ENCODE data around the gene N4BP2L1. TPM values are rescaled to one million over a fixed set of nuclear protein-coding genes. Genes with fewer than 3 reads are reported as not detected.
"Not testable (repeated sequence)": the region's sequence is repeated elsewhere in the genome, so short reads cannot be mapped to it uniquely, and the experiment has no call there.

Gene N4BP2L1
- total RNA-seq, 2 donors from 2014 or later, result 17.1 to 31.7 TPM

- Histone ChIP-seq H3K27ac (no peak overlapping the region), H3K4me1 (ENCODE audit: control insufficient read depth in 1 of 2, low read depth in 2 of 2) (no peaks in the 10 kb centered on the region), H3K4me3 (no peak overlapping the region), H3K27me3 (replicated peaks; ENCODE audit: insufficient read depth) (no peaks in the 10 kb centered on the region), H3K36me3 (no peaks in the 10 kb centered on the region), H3K9me3 (no peaks in the 10 kb centered on the region)
- ATAC-seq (ENCODE audit: insufficient number of reproducible peaks, low FRiP score, low read depth) (no peak), DNase-seq (ENCODE audit: low spot score) (no peak)
- TF ChIP-seq CTCF (IDR thresholded peaks at IDR 0.05), result no peak
These were observed 73.9 kb downstream of the N4BP2L1 start for GRCh38 chr13:32354040-32354439.

- not testable (repeated sequence) for DNase-seq (ENCODE audit: low spot score); H3K4me3 ChIP-seq; H3K27me3 ChIP-seq (replicated peaks; ENCODE audit: insufficient read depth); H3K36me3 ChIP-seq; H3K27ac ChIP-seq; H3K9me3 ChIP-seq; H3K4me1 ChIP-seq (ENCODE audit: control insufficient read depth in 1 of 2, low read depth in 2 of 2); ATAC-seq (ENCODE audit: insufficient number of reproducible peaks, low FRiP score, low read depth)
These were observed 77.0 kb downstream of the N4BP2L1 start for GRCh38 chr13:32350839-32351441.

Other genes starting within 250 kb of the N4BP2L1 start
- gene ZAR1L, start 112.8 kb downstream of the N4BP2L1 start, total RNA-seq, result not detected
- gene BRCA2, start 112.6 kb downstream of the N4BP2L1 start, total RNA-seq, result 1 to 10 TPM; 1.5 to 4.6 TPM
- 100 to 1,000 TPM; 135 to 251 TPM for gene N4BP2L2, start 110.7 kb upstream of the N4BP2L1 start, total RNA-seq
- gene PDS5B, start 158.3 kb upstream of the N4BP2L1 start, total RNA-seq, result 10 to 100 TPM; 44.0 to 47.1 TPM